Measurements from ENCODE around the gene RAVER2. TPM values are rescaled to one million over a fixed set of nuclear protein-coding genes. Genes with fewer than 3 reads are reported as not detected.

The RAVER2 gene
- total RNA-seq, 1 donor from 2014 or later, result 22.9 TPM

GRCh38 chr1:64880449-64880848 lies 135.6 kb downstream of the RAVER2 start:
- DNase-seq, result no peak

- no peak for DNase-seq
Measured at GRCh38 chr1:64881281-64881680, 136.4 kb downstream of the RAVER2 start.

Other genes with a start within 250 kb of the RAVER2 start
- 56.0 TPM for gene JAK1, start 221.5 kb downstream of the RAVER2 start, total RNA-seq

Data from occipital lobe (tissue), 2 donors.